Measurements from ENCODE around the gene HEXD. TPM values are rescaled to one million over a fixed set of nuclear protein-coding genes. Genes with fewer than 3 reads are reported as not detected.
A peak's percentile ranks its signal among the peaks of the same experiment; 100 is the strongest.

The HEXD gene
- total and polyA plus RNA-seq, 4 experiments from 2014 or later: 12.6 to 113 (median 60.2) TPM

DNA sequence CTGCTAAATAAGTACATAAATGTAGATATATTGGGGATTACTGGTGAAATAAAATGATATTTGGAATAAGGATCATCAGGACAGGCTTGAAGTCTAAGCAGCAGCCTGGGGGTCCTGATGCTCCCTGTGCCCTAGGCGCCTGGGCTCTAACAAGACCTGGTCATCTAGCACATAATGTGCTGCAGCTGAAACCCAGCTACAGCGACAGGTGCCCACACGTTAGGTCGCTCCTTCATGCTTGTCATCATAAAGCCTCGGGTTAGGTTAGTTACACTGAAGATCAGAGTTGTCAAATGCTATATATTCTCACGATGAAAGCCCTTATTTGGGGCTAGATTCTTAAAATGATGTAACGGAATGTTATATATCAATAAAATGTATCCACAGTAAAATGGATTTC lies 51.9 kb downstream of the HEXD start:
- H3K36me3 Mint-ChIP-seq: peaks cover 37 to 57% of the 10 kb centered on the region in 2 donors
- H3K27me3 Mint-ChIP-seq: no peaks in the 10 kb centered on the region
- H3K9me3 Mint-ChIP-seq: no peaks in the 10 kb centered on the region
- no peaks in the 10 kb centered on the region for H3K4me1 ChIP-seq (ENCODE audit: insufficient read depth, low read length)
- H3K9me3 ChIP-seq (ENCODE audit: control insufficient read depth in 1 of 2, low read length in 2 of 2): no peaks in the 10 kb centered on the region
- no peak overlapping the region for H3K4me3 Mint-ChIP-seq
- no peak overlapping the region for H3K27ac Mint-ChIP-seq
- H3K4me1 Mint-ChIP-seq: peaks cover 0 to 4% (median 2%) of the 10 kb centered on the region in 4 donors
- no peaks in the 10 kb centered on the region for H3K27me3 ChIP-seq (ENCODE audit: insufficient read depth, low read length)
- DNase-seq: no peak
- ChIA-PET POLR2A (ENCODE audit: partially characterized antibody) (no interaction called here), CTCF (ENCODE audit: partially characterized antibody) (no interaction called here)
- no peak overlapping the region for H3K4me3 ChIP-seq (ENCODE audit: low read length in 2 of 2)
- intact Hi-C loops (cut with micrococcal nuclease): no loop called here
- no peak overlapping the region for H3K27ac ChIP-seq (ENCODE audit: low read depth, low read length)
- H3K36me3 ChIP-seq (ENCODE audit: insufficient read depth, low read length): peaks cover 56% of the 10 kb centered on the region

DNA sequence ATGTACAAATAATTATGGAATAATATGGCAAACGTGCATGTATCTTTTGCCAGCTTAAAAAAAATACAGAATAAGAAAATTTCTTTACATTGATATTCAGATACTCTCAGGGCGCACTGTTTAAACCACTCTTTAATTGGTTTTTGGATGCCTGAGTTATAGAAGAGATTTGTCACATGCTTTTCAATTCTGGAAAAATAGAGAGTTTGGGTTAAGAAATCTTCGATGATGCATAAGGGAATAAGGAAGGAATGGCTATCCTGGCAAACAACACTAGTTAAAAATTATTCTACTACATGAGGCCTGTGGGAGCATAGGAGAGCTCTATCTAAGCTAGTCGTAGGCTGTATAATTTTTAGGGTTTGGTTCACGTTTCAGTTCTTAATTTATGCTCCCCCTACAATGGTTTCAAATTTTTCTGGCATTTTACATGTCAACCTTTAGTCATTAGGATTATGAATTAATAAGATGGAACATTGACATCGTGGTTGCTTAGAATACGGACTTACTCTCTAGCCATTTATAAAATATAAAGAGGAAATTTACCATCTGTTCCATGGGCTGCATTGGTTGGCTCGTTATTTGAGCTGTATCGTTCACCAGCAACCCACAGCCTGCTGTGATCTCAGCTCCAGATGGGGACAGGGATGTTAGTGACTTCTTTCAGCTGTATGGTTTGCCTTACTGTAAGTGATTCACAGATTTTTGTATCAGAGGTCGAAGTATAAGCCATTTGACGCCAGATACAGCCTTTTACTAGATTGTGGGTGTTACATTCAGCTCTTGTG lies 56.3 kb downstream of the HEXD start:
- peaks cover 26 to 47% of the 10 kb centered on the region in 2 donors for H3K36me3 Mint-ChIP-seq
- DNase-seq: no peak
- Histone ChIP-seq H3K27ac (ENCODE audit: low read depth, low read length) (no peak overlapping the region), H3K36me3 (ENCODE audit: insufficient read depth, low read length) (peaks cover 42% of the 10 kb centered on the region), H3K9me3 (ENCODE audit: control insufficient read depth in 1 of 2, low read length in 2 of 2) (no peaks in the 10 kb centered on the region), H3K4me1 (ENCODE audit: insufficient read depth, low read length) (no peaks in the 10 kb centered on the region), H3K4me3 (ENCODE audit: low read length in 2 of 2) (no peak overlapping the region), H3K27me3 (ENCODE audit: insufficient read depth, low read length) (no peaks in the 10 kb centered on the region)
- H3K4me1 Mint-ChIP-seq: peaks cover 3 to 15% (median 5%) of the 10 kb centered on the region in 4 donors
- intact Hi-C loops (cut with micrococcal nuclease): no loop called here
- CTCF ChIA-PET (ENCODE audit: partially characterized antibody): no interaction called here
- H3K27ac Mint-ChIP-seq: peak overlapping the region in 2 of 7 donors; percentile 4 to 31
- POLR2A ChIA-PET (ENCODE audit: partially characterized antibody): interaction anchor here (0.6 to 1.3 kb wide), 2 partner anchors 16 to 43 kb away, joined by 3 to 6 read pairs; partner anchors contain the start of gene NARF
- no peaks in the 10 kb centered on the region for H3K9me3 Mint-ChIP-seq
- H3K27me3 Mint-ChIP-seq: no peaks in the 10 kb centered on the region
- no peak overlapping the region for H3K4me3 Mint-ChIP-seq

DNA sequence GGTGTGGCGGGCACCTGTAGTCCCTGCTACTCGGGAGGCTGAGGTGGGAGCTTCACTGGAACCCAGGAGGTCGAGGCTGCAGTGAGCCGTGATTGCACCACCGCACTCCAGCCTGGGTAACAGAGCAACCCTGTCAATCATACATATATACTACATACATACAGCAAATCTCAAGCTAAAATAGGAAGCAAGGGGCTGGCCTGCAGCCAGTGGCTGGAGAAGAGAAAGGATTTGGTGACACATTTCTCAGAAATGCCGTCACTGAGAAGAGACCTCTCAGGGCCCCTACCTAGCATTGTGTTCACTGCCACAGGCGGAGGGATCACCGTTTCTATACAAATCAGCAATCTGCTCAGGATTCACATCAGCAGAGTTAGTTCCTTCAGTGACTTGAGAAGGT lies 57.3 kb downstream of the HEXD start:
- peaks cover 45% of the 10 kb centered on the region for H3K36me3 ChIP-seq (ENCODE audit: insufficient read depth, low read length)
- H3K36me3 Mint-ChIP-seq: peaks cover 26 to 49% of the 10 kb centered on the region in 2 donors
- H3K27me3 Mint-ChIP-seq: no peaks in the 10 kb centered on the region
- no peak overlapping the region for H3K27ac Mint-ChIP-seq
- H3K27me3 ChIP-seq (ENCODE audit: insufficient read depth, low read length): no peaks in the 10 kb centered on the region
- no peaks in the 10 kb centered on the region for H3K9me3 Mint-ChIP-seq
- POLR2A ChIA-PET (ENCODE audit: partially characterized antibody): no interaction called here
- H3K9me3 ChIP-seq (ENCODE audit: control insufficient read depth in 1 of 2, low read length in 2 of 2): no peaks in the 10 kb centered on the region
- no peak overlapping the region for H3K4me3 ChIP-seq (ENCODE audit: low read length in 2 of 2)
- peaks cover 3 to 16% (median 5%) of the 10 kb centered on the region in 4 donors for H3K4me1 Mint-ChIP-seq
- no peak overlapping the region for H3K4me3 Mint-ChIP-seq
- CTCF ChIA-PET (ENCODE audit: partially characterized antibody): no interaction called here
- DNase-seq: no peak
- intact Hi-C loops (cut with micrococcal nuclease): no loop called here
- no peaks in the 10 kb centered on the region for H3K4me1 ChIP-seq (ENCODE audit: insufficient read depth, low read length)
- H3K27ac ChIP-seq (ENCODE audit: low read depth, low read length): no peak overlapping the region

DNA sequence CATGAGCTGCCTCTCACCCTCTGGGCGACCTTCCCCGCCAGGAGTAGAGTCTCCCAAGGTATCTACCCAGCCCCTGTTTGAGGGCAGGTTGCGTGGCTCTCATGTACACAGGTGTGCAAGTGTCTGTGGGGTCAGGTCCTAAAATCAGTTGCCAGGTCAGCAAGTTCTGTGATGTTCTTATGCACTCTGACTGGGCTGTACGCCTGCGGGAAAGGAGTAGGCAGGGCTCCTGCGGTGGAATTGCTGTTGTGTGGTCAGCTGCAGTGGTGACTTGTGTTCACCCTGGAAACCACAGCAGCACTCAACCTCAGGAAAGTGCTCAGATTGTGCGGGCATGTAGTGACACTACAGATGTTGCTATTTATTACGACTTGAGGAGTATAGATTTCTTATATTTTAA lies 59.8 kb downstream of the HEXD start:
- intact Hi-C loops (cut with micrococcal nuclease): no loop called here
- Histone ChIP-seq H3K36me3 (ENCODE audit: insufficient read depth, low read length) (peaks cover 58% of the 10 kb centered on the region), H3K27ac (ENCODE audit: low read depth, low read length) (peak overlapping the region; percentile 1), H3K27me3 (ENCODE audit: insufficient read depth, low read length) (no peaks in the 10 kb centered on the region), H3K4me1 (ENCODE audit: insufficient read depth, low read length) (no peaks in the 10 kb centered on the region), H3K4me3 (ENCODE audit: low read length in 2 of 2) (no peak overlapping the region), H3K9me3 (ENCODE audit: control insufficient read depth in 1 of 2, low read length in 2 of 2) (no peaks in the 10 kb centered on the region)
- DNase-seq: no peak
- POLR2A ChIA-PET (ENCODE audit: partially characterized antibody): no interaction called here
- Mint-ChIP-seq H3K36me3 (peaks cover 24 to 57% of the 10 kb centered on the region in 2 donors), H3K9me3 (no peaks in the 10 kb centered on the region), H3K27ac (peak overlapping the region in 5 of 7 donors; percentile 35 to 75 (median 63)), H3K4me1 (peaks cover 3 to 16% (median 5%) of the 10 kb centered on the region in 4 donors), H3K4me3 (no peak overlapping the region), H3K27me3 (no peaks in the 10 kb centered on the region)
- CTCF ChIA-PET (ENCODE audit: partially characterized antibody): interaction anchor here (0.9 kb wide), 1 partner anchor 73 kb away, joined by 3 read pairs; no protein-coding TSS in a partner anchor

DNA sequence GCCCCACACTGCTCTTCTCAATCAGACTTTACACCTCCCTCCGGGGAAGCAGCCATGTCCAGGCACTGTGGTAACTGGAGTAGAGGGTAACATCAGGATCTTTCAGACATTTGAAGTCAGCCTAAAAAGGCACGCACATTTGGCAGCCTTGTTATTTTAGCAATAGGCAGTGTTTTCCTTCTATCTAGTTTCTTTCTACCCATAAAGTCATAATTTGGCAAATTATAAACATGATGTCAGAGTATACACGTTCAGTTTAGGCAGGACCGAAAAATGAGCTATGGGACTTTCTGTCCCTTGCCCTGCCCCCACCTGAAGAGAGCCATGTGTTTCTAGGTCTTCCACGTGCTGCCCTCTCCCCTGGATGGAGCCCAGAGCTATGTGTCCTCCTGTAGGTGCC lies 61.5 kb downstream of the HEXD start:
- Mint-ChIP-seq H3K27me3 (no peaks in the 10 kb centered on the region), H3K4me1 (peaks cover 3 to 17% (median 5%) of the 10 kb centered on the region in 4 donors), H3K27ac (peak overlapping the region in 1 of 7 donors; percentile 41), H3K4me3 (no peak overlapping the region), H3K9me3 (no peaks in the 10 kb centered on the region), H3K36me3 (peaks cover 29 to 62% of the 10 kb centered on the region in 2 donors)
- no peak overlapping the region for H3K4me3 ChIP-seq (ENCODE audit: low read length in 2 of 2)
- no peak for DNase-seq
- ChIA-PET POLR2A (ENCODE audit: partially characterized antibody) (interaction anchor here (1.6 kb wide), 1 partner anchor 18 kb away, joined by 4 read pairs; no protein-coding TSS in a partner anchor), CTCF (ENCODE audit: partially characterized antibody) (no interaction called here)
- H3K4me1 ChIP-seq (ENCODE audit: insufficient read depth, low read length): no peaks in the 10 kb centered on the region
- no peak overlapping the region for H3K27ac ChIP-seq (ENCODE audit: low read depth, low read length)
- H3K36me3 ChIP-seq (ENCODE audit: insufficient read depth, low read length): peaks cover 61% of the 10 kb centered on the region
- intact Hi-C loops (cut with micrococcal nuclease): no loop called here
- H3K27me3 ChIP-seq (ENCODE audit: insufficient read depth, low read length): no peaks in the 10 kb centered on the region
- no peaks in the 10 kb centered on the region for H3K9me3 ChIP-seq (ENCODE audit: control insufficient read depth in 1 of 2, low read length in 2 of 2)

DNA sequence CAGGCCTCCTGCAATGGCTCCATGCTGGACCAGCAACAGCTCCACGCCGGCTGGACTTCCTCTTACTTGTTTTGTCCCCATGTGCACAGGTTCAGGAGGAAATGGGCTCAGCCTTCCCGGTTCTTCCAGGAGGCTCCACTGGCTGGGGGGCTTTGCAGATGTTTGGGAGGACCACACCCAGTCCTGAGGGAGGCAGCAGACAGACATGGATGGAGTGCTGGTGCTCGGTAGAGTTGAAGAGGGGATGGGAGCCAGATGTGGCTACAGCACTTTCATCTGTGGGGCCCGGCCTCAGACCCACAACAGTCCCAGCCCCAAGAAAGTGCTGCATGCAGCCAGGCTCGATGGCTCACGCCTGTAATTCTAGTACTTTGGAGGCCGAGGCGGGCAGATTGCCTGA lies 62.2 kb downstream of the HEXD start:
- peaks cover 32 to 64% of the 10 kb centered on the region in 2 donors for H3K36me3 Mint-ChIP-seq
- no peak overlapping the region for H3K4me3 Mint-ChIP-seq
- Histone ChIP-seq H3K27me3 (ENCODE audit: insufficient read depth, low read length) (no peaks in the 10 kb centered on the region), H3K4me3 (ENCODE audit: low read length in 2 of 2) (no peak overlapping the region), H3K27ac (ENCODE audit: low read depth, low read length) (no peak overlapping the region), H3K9me3 (ENCODE audit: control insufficient read depth in 1 of 2, low read length in 2 of 2) (no peaks in the 10 kb centered on the region), H3K4me1 (ENCODE audit: insufficient read depth, low read length) (peaks cover under 1% of the 10 kb centered on the region), H3K36me3 (ENCODE audit: insufficient read depth, low read length) (peaks cover 61% of the 10 kb centered on the region)
- ChIA-PET CTCF (ENCODE audit: partially characterized antibody) (no interaction called here), POLR2A (ENCODE audit: partially characterized antibody) (interaction anchor here (1.6 kb wide), 1 partner anchor 17 kb away, joined by 4 read pairs; no protein-coding TSS in a partner anchor)
- no peaks in the 10 kb centered on the region for H3K9me3 Mint-ChIP-seq
- peak overlapping the region in 1 of 7 donors; percentile 35 for H3K27ac Mint-ChIP-seq
- peaks cover 3 to 20% (median 7%) of the 10 kb centered on the region in 4 donors for H3K4me1 Mint-ChIP-seq
- intact Hi-C loops (cut with micrococcal nuclease): no loop called here
- H3K27me3 Mint-ChIP-seq: no peaks in the 10 kb centered on the region
- DNase-seq: no peak

DNA sequence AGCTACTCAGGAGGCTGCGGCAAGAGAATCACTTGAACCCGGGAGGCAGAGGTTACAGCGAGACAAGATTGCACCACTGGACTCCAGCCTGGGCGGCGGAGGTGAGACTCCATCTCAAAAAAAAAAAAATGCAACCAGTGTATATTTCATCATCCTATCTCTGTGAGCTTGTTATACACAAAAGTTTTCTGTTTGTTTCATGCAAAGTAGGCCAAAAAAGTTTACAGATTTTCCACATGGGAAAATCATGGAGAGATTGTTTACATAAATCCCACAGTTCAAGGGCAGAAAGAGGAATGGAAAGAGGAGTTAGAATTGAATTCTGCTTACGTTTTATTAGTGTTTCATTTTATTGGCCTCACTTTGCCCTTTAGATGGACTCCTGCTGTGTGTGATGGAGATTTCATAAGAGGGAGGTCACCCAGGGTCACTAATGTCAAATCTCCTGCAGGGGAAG lies 65.1 kb downstream of the HEXD start:
- no peaks in the 10 kb centered on the region for H3K27me3 Mint-ChIP-seq
- H3K9me3 ChIP-seq (ENCODE audit: control insufficient read depth in 1 of 2, low read length in 2 of 2): no peaks in the 10 kb centered on the region
- peaks cover 67% of the 10 kb centered on the region for H3K36me3 ChIP-seq (ENCODE audit: insufficient read depth, low read length)
- peaks cover 9 to 32% (median 19%) of the 10 kb centered on the region in 4 donors for H3K4me1 Mint-ChIP-seq
- no peak for DNase-seq
- peaks cover 17% of the 10 kb centered on the region for H3K4me1 ChIP-seq (ENCODE audit: insufficient read depth, low read length)
- H3K4me3 Mint-ChIP-seq: no peak overlapping the region
- POLR2A ChIA-PET (ENCODE audit: partially characterized antibody): no interaction called here
- peaks cover 45 to 75% of the 10 kb centered on the region in 2 donors for H3K36me3 Mint-ChIP-seq
- no peaks in the 10 kb centered on the region for H3K9me3 Mint-ChIP-seq
- no peak overlapping the region for H3K27ac ChIP-seq (ENCODE audit: low read depth, low read length)
- CTCF ChIA-PET (ENCODE audit: partially characterized antibody): no interaction called here
- H3K27me3 ChIP-seq (ENCODE audit: insufficient read depth, low read length): no peaks in the 10 kb centered on the region
- no peak overlapping the region for H3K4me3 ChIP-seq (ENCODE audit: low read length in 2 of 2)
- intact Hi-C loops (cut with micrococcal nuclease): no loop called here
- H3K27ac Mint-ChIP-seq: peak overlapping the region in 3 of 7 donors; percentile 29 to 64 (median 47)

Data from CD4-positive, alpha-beta memory T cell (primary cell).